Activated naive CD4-positive, alpha-beta T cell treated with anti-CD3 and anti-CD28 coated beads, Interleukin-2, amount 10 ng/mL, durations not matched to agents 7 days and 5 days (primary cell): ENCODE data around the gene MED13L.

Experiments
- CTCF ChIA-PET: fragments of 350-600 bp; sonication (Branson Sonifier 250); formaldehyde crosslinking; loops from one replicate; lab custom pipeline; 2021; ENCODE audit warnings: antibody characterized with exemption; lab: Charles Lee
- DNase-seq: peaks from one replicate; pipeline ENCODE4 v3.0.0-alpha.2; 2020
- H3K27ac Mint-ChIP-seq: one replicate; pipeline ENCODE4 v1.8.0; 2021; ENCODE audit warnings: mild to moderate bottlenecking, moderate library complexity, mixed read lengths
- H3K27me3 Mint-ChIP-seq: one replicate; pipeline ENCODE4 v1.8.0; 2021; ENCODE audit warnings: mild to moderate bottlenecking, mixed read lengths
- H3K36me3 Mint-ChIP-seq: one replicate; pipeline ENCODE4 v1.8.0; 2021; ENCODE audit warnings: mixed read lengths
- H3K4me1 Mint-ChIP-seq: one replicate; pipeline ENCODE4 v1.8.0; 2021; ENCODE audit warnings: mixed read lengths
- H3K4me3 Mint-ChIP-seq: one replicate; pipeline ENCODE4 v1.8.0; 2021; ENCODE audit warnings: mild to moderate bottlenecking, moderate library complexity, mixed read lengths
- H3K9me3 Mint-ChIP-seq: one replicate; pipeline ENCODE4 v1.8.0; 2021; ENCODE audit warnings: mixed read lengths

MED13L gene

DNA sequence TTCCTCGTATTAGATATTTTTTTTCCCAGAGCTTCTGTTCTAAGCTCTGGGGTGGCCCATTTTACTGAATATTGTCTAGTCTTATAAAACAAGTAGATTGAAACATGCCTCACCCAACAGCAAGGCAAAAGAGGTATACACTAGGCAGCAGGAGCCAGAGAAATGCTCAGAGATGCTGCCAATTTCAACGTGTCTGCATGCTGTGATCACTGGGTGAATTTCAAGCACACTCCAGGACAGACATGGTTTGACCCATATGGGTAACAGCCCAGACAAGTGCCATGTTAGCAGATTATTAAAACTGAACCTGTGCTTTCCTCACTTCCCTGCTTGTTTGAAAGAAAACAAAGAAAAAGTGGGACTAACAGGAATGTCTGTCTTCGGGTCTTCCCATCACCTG is 321.3 kb downstream of the MED13L start:
- Mint-ChIP-seq H3K4me3 (no peak overlapping the region), H3K4me1 (peaks cover 24% of the 10 kb centered on the region), H3K27me3 (no peaks in the 10 kb centered on the region), H3K36me3 (peaks cover 24% of the 10 kb centered on the region), H3K9me3 (no peaks in the 10 kb centered on the region), H3K27ac (no peak overlapping the region)
- CTCF ChIA-PET = no interaction called here
- DNase-seq = no peak

DNA sequence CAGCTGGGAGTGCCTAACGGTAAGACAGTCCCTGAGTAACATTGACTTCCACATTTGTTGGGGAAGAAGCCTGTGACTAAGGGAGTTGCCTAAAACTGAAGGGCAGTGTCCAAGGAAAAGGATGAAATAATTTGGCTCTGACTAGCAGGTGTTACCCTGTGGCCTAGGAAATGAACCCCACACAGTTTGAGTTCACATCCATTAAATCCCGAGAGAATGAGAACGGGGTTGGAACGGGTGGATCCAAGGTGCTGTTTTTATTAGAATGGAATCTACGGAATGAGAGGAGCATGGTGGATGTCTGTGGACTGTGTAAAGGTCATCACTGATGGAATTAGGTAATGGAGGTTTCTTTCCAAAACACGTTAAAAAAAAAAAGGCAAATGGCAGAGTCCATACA is 324.0 kb downstream of the MED13L start:
- no peak for DNase-seq
- Mint-ChIP-seq H3K27me3 (no peaks in the 10 kb centered on the region), H3K4me1 (peaks cover 7% of the 10 kb centered on the region), H3K27ac (no peak overlapping the region), H3K36me3 (peaks cover 11% of the 10 kb centered on the region), H3K9me3 (no peaks in the 10 kb centered on the region), H3K4me3 (no peak overlapping the region)
- CTCF ChIA-PET = no interaction called here

- Mint-ChIP-seq H3K4me1 (peaks cover 4% of the 10 kb centered on the region), H3K4me3 (no peak overlapping the region), H3K27ac (no peak overlapping the region), H3K27me3 (no peaks in the 10 kb centered on the region), H3K36me3 (peaks cover 7% of the 10 kb centered on the region), H3K9me3 (no peaks in the 10 kb centered on the region)
- DNase-seq = no peak
- CTCF ChIA-PET = no interaction called here
Measured at GRCh38 chr12:115953031-115953430, 324.5 kb downstream of the MED13L start.

DNA sequence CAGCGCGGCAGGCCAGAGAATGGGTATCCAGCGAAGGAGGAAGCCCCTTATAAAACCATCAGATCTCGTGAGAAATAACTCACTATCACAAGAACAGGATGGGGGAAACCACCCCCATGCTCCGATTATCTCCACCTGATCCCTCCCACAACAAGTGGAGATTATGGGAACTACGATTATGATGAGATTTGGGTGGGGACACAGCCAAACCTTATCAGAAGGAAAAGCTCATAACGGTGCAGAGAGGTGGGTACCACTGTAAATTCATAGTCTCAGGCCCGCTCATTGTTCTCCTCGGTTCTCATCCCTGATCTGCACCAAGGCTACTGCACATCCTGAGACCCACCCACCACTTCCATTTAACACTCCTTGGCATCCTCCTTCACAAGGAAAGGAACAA is 326.5 kb downstream of the MED13L start:
- no peak overlapping the region for H3K27ac Mint-ChIP-seq
- no peak for DNase-seq
- no peaks in the 10 kb centered on the region for H3K4me1 Mint-ChIP-seq
- peaks cover 3% of the 10 kb centered on the region for H3K27me3 Mint-ChIP-seq
- CTCF ChIA-PET = no interaction called here
- no peak overlapping the region for H3K4me3 Mint-ChIP-seq
- no peaks in the 10 kb centered on the region for H3K9me3 Mint-ChIP-seq
- peaks cover 3% of the 10 kb centered on the region for H3K36me3 Mint-ChIP-seq

- Mint-ChIP-seq H3K27ac (no peak overlapping the region), H3K9me3 (no peaks in the 10 kb centered on the region), H3K4me1 (no peaks in the 10 kb centered on the region), H3K27me3 (peaks cover 3% of the 10 kb centered on the region), H3K4me3 (no peak overlapping the region), H3K36me3 (no peaks in the 10 kb centered on the region)
- no peak for DNase-seq
- CTCF ChIA-PET = no interaction called here
Measured at GRCh38 chr12:115949675-115950074, 327.8 kb downstream of the MED13L start.

DNA sequence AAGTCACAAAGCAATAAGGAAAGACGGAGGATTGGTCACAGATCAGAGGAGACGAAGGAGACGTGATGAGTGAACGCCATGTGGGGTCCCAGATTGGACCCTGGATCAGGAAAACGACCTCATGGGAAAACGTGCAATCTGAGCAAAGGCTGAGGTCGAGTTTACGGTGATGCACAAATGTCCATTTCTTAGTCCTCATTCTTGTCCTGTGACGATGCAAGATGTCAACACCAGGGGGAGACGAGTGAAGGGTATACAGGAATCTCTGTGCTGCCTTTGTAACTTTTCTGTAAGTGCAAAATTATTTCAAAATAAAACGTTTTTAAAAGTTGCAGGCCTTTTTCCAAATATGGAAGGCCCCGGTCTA is 329.8 kb downstream of the MED13L start:
- CTCF ChIA-PET = interaction anchor here (1.0 to 1.4 kb wide), 4 partner anchors 10 to 761 kb away, joined by 3 to 4 read pairs (median 4); no protein-coding TSS in a partner anchor
- Mint-ChIP-seq H3K9me3 (no peaks in the 10 kb centered on the region), H3K27me3 (peaks cover 3% of the 10 kb centered on the region), H3K36me3 (no peaks in the 10 kb centered on the region), H3K4me3 (no peak overlapping the region), H3K27ac (no peak overlapping the region), H3K4me1 (no peaks in the 10 kb centered on the region)
- no peak for DNase-seq

DNA sequence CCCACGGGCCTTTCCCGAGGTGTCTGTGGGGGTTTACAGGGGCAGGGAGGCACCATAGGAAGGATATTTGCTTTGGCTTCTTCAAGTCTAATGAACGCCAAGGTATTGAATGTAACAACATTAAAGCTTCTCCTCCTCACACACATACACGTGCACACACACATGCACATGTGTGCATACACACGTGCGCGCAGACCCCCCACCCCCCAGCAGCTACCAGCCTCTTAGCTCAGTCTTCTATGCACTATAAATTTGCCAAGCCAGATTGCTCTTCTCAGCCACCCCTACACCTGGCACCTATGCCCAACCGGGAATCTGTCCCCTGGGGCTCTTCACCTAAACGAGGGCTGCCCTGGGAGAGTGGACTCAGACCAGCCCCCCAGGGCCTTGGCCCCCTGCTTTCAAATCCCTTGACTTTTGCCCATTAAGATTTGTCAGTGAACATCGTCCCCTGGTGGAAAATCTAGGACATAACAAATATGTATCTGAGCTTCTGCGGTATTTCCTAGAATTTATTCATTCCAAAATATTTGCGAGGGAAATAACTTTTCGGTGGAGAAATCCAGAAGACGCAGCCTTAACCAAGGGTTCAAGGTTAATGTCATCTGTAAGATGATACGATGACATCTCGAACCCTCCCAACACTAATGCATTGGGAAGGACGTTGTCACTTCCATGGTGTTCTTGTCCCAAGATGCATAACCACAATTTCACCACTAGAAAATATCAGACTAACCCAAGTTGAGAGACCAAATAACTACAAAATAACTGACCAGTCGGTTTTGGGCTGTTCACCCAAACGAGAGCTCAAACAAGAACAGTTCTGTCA is 330.4 kb downstream of the MED13L start:
- Mint-ChIP-seq H3K4me3 (no peak overlapping the region), H3K36me3 (no peaks in the 10 kb centered on the region), H3K27ac (peak overlapping the region; percentile 56), H3K27me3 (peaks cover 3% of the 10 kb centered on the region), H3K4me1 (no peaks in the 10 kb centered on the region), H3K9me3 (no peaks in the 10 kb centered on the region)
- CTCF ChIA-PET = interaction anchor here (0.6 to 1.4 kb wide), 5 partner anchors 11 to 762 kb away, joined by 3 to 4 read pairs (median 4); no protein-coding TSS in a partner anchor
- no peak for DNase-seq

GRCh38 chr12:115946092-115946491 is 331.4 kb downstream of the MED13L start:
- Mint-ChIP-seq H3K9me3 (no peaks in the 10 kb centered on the region), H3K4me1 (no peaks in the 10 kb centered on the region), H3K27me3 (peaks cover 3% of the 10 kb centered on the region), H3K27ac (no peak overlapping the region), H3K4me3 (no peak overlapping the region), H3K36me3 (no peaks in the 10 kb centered on the region)
- no peak for DNase-seq
- CTCF ChIA-PET = interaction anchor here (0.6 kb wide), 1 partner anchor 347 kb away, joined by 3 read pairs; no protein-coding TSS in a partner anchor

- no peak overlapping the region for H3K27ac Mint-ChIP-seq
- no peaks in the 10 kb centered on the region for H3K4me1 Mint-ChIP-seq
- CTCF ChIA-PET = interaction anchor here (0.6 kb wide), 1 partner anchor 348 kb away, joined by 3 read pairs; no protein-coding TSS in a partner anchor
- H3K36me3 Mint-ChIP-seq = no peaks in the 10 kb centered on the region
- no peaks in the 10 kb centered on the region for H3K9me3 Mint-ChIP-seq
- H3K27me3 Mint-ChIP-seq = peaks cover 7% of the 10 kb centered on the region
- no peak overlapping the region for H3K4me3 Mint-ChIP-seq
- DNase-seq = no peak
Measured at GRCh38 chr12:115945491-115945885, 332.0 kb downstream of the MED13L start.

- DNase-seq = no peak
- H3K4me3 Mint-ChIP-seq = no peak overlapping the region
- no peaks in the 10 kb centered on the region for H3K36me3 Mint-ChIP-seq
- CTCF ChIA-PET = no interaction called here
- H3K27ac Mint-ChIP-seq = no peak overlapping the region
- no peaks in the 10 kb centered on the region for H3K4me1 Mint-ChIP-seq
- peaks cover 11% of the 10 kb centered on the region for H3K27me3 Mint-ChIP-seq
- no peaks in the 10 kb centered on the region for H3K9me3 Mint-ChIP-seq
Measured at GRCh38 chr12:115944837-115945490, 332.5 kb downstream of the MED13L start.

- Mint-ChIP-seq H3K4me3 (no peak overlapping the region), H3K4me1 (no peaks in the 10 kb centered on the region), H3K27ac (no peak overlapping the region), H3K9me3 (no peaks in the 10 kb centered on the region), H3K36me3 (no peaks in the 10 kb centered on the region), H3K27me3 (peaks cover 12% of the 10 kb centered on the region)
- DNase-seq = no peak
- CTCF ChIA-PET = no interaction called here
Measured at GRCh38 chr12:115944392-115944742, 333.1 kb downstream of the MED13L start.

DNA sequence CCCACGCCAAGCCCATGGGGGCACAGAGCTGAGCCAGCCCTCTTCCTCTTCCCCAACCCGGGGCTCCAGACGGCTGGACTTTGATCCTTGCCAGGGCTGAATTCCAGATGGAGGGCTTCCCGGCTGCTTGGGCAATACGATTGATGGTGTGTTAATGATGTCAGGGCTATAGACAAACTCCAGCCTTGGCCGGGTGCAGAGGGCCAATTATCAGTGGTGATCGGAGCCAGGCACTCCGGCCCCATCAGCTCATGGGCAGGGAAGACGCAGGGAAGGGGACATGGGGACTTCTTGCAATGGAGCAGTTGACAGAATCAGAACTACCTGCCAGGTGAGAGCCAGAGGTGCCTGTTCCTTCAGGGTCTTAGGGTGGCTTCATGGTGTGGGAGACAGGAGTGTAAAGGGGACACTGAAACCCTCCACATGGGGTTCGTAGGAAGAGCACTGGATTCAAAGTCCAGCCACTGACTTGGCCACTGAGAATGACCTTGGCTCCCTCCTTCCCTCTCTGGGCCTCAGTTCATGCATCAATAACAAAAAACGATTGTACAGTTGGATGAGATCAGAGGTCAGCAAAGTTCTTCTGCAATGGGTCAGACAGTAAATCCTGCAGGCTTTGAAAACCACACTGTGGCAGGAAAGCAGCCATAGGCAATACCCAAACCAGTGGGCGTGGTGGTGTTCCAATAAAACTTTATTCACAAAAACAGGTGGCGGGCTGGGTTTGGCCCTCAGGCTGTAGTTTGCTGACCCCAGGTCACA is 333.7 kb downstream of the MED13L start:
- Mint-ChIP-seq H3K4me3 (no peak overlapping the region), H3K27ac (no peak overlapping the region), H3K4me1 (no peaks in the 10 kb centered on the region), H3K36me3 (no peaks in the 10 kb centered on the region), H3K9me3 (peaks cover 5% of the 10 kb centered on the region), H3K27me3 (peaks cover 12% of the 10 kb centered on the region)
- DNase-seq = no peak
- CTCF ChIA-PET = no interaction called here

- Mint-ChIP-seq H3K4me3 (no peak overlapping the region), H3K27me3 (peaks cover 12% of the 10 kb centered on the region), H3K27ac (no peak overlapping the region), H3K9me3 (peaks cover 7% of the 10 kb centered on the region), H3K36me3 (no peaks in the 10 kb centered on the region), H3K4me1 (no peaks in the 10 kb centered on the region)
- no peak for DNase-seq
- CTCF ChIA-PET = no interaction called here
Measured at GRCh38 chr12:115943310-115943629, 334.2 kb downstream of the MED13L start.

DNA sequence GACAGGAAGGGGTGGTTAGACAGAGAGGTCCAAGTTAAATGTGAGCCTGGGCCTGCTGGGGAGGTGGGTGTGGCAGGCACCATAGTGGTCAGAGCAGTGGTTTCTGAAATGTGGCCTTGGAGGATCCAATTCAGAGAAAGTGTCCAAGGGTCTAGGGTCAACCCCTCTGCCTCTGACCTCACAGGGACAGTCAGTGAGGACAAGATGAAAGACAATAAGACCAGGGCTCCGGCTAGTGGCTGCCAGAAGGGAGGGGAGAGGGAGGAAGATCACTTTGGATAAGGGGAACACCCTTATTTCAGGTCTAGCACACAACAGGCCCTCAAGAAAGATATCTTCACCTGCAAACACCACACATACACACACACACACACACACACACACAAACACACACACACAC is 335.1 kb downstream of the MED13L start:
- no peaks in the 10 kb centered on the region for H3K36me3 Mint-ChIP-seq
- H3K4me1 Mint-ChIP-seq = no peaks in the 10 kb centered on the region
- DNase-seq = no peak
- CTCF ChIA-PET = no interaction called here
- H3K27ac Mint-ChIP-seq = no peak overlapping the region
- H3K9me3 Mint-ChIP-seq = peaks cover 7% of the 10 kb centered on the region
- peaks cover 12% of the 10 kb centered on the region for H3K27me3 Mint-ChIP-seq
- H3K4me3 Mint-ChIP-seq = no peak overlapping the region
